Occipital lobe (tissue), 2 donors: ENCODE measurements around the gene SPACA6. TPM values are rescaled to one million over a fixed set of nuclear protein-coding genes. Genes with fewer than 3 reads are reported as not detected.
"Not testable (repeated sequence)": the region's sequence is repeated elsewhere in the genome, so short reads cannot be mapped to it uniquely, and the experiment has no call there.

Source experiments
- DNase-seq: peaks from one replicate; lab custom pipeline; 2025; lab: John Stamatoyannopoulos, UW
- total RNA-seq: library from RNA; depleted of rRNA; stranded (reverse); fragments of >200 nt; gene quantifications from one replicate; pipeline ENCODE4 v1.2.3, GENCODE V29; 2014

Gene SPACA6
- 3.9 TPM for total RNA-seq

DNA sequence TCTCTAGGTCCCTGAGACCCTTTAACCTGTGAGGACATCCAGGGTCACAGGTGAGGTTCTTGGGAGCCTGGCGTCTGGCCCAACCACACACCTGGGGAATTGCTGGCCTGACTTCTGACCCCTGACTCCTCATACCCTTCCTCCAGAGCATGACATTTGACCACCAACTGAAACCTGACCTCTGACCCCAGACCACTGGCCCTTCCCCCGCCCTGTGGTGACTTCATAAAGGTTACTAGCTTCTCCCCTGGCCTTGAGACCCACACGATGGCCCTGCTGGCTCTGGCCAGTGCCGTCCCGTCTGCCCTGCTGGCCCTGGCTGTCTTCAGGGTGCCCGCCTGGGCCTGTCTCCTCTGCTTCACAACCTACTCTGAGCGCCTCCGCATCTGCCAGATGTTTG lies at the start of gene SPACA6:
TSS of gene SPACA6 (plus strand) at position 71 of the 400 bp plus-strand sequence. CDS start at position 268, 197 bp downstream.
- DNase-seq = no peak

DNA sequence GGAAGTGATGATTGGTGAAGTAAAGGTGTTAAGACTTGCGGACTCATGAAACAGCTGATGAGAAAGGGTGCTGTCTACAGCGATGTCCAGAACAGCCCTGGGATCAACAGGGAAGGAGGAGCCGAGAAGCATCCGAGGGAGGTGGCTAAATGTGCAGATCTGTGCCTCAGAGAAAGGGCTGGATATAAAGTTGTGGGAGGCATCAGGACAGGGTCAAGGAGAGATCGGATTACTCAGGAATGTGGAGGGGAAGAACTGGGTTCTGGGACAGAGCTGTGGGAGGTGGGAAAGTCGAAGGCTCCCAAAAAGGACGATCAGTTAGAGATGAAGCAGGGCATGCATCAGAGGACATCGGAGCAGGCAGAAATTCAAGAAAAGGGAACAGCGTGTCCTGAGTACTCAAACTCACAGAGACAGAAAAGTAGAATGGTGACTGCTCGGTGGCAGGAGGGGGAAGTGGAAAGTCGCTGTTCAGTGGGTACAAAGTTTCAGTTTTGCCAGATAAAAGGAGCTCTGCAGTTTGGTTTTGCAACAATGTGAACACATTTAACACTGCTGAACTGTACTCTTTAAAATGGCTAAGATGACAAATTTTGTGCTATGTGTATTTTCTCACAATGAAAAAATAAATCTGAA lies 48.4 kb upstream of the SPACA6 start:
- no peak for DNase-seq

DNA sequence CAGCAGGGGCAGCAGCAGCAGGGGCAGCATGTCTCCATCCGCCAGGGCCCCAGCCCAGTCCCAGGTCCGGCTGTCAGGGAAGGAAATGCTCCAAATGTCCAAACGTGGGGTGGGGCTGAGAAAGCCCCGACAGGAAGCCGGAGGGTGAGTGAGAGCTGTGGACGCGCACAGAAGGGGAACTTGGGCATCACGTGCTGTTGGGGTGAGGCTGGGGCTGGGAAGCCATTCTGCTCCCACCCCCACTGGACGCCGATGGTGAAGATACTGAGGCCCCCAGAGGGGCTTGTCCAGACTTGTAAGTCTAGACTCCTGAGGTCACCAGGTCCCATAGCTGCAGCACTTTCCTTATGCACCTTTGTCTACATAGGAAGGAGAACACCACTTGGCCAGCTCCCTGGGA lies 46.4 kb upstream of the SPACA6 start, which contains the start of gene SIGLEC14:
TSS of gene SIGLEC14 (minus strand) at position 96 of the 400 bp plus-strand sequence. CDS start at position 30, 66 bp downstream.
- not testable (repeated sequence) for DNase-seq

DNA sequence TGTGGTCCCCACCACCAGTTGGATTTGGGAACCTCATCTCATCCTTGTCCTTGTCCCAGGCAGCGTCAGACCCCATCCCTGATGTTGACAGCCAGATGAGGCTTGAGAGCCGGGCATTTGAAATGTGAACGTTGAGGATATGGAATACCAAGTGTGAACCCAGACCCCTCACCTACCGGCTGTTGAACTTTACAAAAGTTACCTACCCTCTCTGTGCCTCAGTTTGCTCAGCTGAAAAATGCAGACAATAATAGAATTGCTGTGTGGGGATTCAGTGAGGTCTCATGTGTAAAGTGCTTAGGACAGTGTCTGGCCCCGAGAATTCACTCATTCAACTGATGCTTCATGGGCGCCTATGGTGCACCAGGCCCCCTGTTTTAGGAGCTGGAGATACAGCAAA lies 45.8 kb upstream of the SPACA6 start:
- no peak for DNase-seq

DNA sequence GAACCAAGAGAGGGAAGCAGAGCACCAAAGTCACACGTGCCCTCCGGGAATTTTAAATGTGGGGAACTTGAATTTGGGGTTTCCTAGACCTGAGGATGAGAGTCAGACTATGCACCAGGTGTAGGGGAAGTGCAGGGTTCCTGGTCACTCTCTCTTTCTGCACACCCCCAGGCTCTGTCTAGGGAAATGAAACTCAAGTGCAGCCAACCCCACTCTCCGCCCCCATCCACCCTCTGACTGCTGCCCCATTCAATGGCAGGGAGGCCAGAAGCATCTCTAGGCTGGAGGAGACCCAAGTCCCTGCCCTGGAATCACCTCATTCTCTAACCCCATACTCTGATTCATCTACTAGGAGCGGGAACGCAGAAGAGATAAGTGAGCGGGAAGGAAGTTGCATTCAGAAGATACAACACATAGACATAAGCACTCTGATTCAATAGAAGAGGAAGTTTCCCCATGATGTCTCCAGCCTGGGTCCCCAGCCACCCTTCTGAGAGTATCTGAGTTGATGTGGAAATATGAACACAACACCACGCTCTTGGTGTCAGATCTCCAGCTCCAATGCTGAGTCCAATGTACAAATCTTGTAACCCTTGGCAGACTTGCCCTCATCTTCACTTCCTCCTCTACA lies 41.8 kb upstream of the SPACA6 start:
- no peak for DNase-seq

DNA sequence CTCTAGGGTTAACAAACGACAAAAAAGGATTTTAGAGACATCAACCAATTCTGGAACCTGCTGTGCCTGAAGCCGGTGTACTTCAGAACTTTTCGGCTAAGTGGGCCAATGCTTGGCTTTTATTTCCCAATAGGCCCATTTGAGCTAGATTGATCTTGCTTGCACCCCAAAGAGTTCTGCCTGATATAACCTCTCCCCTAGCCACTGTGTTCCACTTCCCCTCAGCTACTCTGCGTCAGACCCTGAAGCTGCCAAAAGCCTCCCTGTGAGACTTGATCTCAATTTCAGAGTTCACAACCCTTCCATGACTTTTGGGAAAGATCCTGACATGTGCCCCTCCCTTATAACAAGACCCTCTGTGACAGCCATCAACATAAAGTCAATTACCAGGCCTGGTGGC lies 40.9 kb upstream of the SPACA6 start:
- no peak for DNase-seq

DNA sequence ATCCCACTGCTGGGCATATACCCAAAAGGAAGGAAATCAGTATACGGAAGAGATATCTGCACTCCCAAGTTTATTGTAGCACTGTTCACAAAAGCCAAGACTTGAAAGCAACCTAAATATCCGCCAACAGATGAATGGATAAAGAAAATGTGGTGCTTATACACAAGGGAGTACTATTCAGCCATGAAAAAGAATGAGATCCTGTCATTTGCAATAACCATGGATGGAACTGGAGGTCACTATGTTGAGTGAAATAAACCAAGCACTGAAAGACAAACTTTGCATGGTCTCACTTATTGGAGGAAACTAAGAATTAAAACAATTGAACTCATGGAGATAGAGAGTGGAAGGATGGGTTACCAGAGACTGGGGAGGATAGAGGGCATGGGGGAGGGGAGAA lies 40.0 kb upstream of the SPACA6 start:
- DNase-seq = no peak

DNA sequence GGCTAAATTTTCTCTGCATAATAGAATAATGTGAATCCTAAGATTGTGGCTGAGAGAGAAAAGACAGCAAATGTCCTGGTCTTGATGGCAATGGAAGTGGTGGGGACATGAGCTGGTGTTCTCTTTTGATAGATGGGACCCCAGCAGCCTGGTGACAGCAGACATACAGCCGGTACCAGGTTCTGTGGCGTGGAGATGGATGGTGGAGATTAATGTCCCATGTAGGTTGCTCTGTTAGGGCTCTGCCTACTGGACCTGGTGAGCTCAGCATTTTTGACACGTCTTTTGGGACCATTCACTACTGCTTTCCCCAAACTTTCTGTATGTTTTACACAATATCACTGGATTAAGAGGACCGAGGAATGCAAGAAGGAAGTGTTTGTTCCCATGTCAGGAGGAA lies 38.3 kb upstream of the SPACA6 start:
- DNase-seq = no peak

DNA sequence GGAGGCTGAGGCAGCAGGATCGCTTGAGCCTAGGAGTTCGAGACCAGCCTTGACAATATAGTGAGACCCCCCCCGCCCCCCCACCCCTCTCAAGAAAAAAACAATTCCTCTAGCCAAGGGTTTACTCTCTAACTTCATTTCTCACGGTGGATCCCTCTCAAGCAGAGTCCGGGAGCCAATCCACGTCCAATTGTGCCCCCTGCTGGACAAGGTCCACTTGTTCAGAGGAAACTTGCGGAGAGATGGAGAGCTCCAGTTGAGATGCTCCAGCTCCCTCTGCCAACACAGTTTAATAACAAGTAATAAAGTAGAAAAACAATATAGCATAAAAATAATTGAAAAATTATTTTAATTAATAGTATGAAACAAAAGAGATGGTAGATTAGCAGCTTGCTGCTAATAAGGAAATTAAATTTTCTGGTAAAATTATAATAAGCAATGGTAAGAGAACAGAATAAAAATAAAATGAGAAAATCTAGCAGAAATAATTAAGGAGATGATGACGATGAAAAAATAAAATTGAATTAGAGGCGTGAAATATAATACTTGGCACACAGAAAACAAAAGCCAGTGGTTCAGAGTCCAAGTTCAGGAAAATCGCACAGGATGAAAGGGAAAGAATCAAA lies 32.0 kb upstream of the SPACA6 start:
- peak; percentile 45 for DNase-seq

DNA sequence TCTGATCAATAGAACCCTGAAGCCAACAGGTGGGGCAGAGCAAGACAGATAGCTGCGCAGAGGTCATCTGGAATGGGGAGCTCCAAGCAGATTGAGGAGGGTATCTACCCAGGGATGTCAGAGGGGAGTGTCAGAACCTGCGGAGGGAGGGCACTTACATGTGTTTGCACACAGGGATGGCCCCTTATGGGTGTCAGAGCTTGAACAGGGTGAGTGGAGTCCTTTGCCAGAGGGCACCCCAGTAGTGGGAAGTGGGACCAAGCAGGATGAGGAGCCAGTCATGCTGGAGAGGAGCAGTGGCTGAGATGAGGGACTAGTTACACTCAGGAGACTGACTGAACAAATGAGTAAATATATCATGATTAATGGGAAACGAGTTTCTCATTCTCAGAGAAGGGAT lies 29.5 kb upstream of the SPACA6 start:
- no peak for DNase-seq

DNA sequence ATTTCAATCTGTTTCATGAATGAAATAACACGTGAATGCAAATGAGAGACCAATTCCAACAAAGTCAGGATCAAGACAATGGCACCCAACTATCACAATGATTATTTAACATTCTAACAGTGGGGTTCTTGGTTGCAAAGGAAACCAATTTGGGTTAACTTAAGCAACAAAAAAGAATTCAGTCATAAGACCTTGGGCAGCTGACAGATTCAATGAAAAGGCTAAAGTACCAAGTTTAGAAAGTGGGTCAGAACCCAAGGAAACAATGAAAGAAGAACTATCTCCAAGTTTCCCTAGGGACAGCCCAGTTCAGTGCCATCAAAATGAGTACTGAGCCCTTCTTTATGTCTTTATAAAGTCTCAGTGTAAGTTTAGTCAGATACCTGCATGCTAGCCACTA lies 29.0 kb upstream of the SPACA6 start:
- no peak for DNase-seq

- no peak for DNase-seq
Observed at GRCh38 chr19:51664997-51665396, 28.1 kb upstream of the SPACA6 start.

GRCh38 chr19:51668216-51668615 lies 24.9 kb upstream of the SPACA6 start:
- no peak for DNase-seq

DNA sequence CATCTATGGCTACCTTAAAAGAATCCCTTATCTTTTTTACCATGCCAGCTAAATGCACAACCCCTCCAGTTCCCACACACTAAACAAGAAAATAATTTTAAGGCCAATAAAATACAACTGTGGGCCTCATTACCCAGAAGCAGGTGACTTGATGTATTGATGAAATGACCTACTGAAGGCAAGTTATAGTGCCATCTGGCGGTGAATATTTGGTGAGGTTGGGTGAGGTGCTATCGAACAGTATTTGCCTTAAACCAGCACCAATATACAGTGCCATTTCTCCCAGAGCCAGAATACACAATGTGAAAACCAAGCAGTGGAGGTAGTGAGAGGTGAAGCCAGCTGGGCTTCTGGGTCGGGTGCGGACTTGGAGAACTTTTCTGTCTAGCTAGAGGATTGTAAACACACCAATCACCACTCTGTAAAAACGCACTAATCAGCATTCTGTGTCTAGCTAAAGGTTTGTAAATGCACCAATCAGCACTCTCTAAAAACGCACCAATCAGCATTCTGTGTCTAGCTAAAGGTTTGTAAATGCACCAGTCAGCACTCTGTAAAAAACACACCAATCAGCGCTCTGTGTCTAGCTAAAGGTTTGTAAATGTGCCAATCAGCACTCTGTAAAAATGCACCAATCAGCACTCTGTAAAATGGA lies 17.1 kb upstream of the SPACA6 start:
- DNase-seq = not testable (repeated sequence)

DNA sequence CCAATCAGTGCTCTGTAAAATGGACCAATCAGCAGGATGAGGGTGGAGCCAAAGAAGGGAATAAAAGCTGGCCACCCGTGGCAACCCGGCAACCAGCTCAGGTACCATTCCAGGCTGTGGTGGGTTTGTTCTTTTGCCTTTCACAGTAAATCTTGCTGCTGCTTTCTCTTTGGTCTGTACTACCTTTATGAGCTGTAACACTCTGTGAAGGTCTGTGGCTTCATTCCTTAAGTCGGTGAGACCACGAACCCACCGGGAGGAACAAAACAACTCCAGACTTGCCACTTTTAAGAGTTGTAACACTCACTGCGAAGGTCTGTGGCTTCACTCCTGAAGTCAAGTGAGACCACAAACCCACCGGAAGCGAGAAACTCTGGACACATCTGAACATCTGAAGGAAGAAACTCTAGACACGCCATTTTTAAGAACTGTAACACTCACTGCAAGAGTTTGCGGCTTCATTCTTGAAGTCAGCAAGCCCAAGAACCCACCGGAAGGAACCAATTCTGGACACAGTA lies 16.5 kb upstream of the SPACA6 start:
- no peak for DNase-seq

DNA sequence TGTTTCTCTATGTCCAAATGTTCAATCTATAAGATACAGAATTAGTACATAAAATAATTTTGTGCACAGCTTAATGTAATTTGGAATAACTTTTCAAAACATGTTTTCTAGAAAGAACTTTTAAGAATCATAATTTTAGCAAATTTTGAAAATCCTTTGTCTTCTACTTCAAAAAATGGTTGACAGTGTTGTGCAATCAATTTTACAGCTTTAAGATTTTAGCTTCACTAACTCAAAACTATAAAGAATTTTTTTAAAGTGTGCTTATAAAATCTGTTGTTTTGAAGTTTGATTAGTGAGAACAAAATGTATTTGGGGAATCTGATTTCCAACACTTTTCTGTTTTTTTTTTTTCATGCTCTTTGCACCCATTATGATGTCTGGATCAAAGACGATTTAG lies 12.7 kb upstream of the SPACA6 start:
- DNase-seq = no peak

DNA sequence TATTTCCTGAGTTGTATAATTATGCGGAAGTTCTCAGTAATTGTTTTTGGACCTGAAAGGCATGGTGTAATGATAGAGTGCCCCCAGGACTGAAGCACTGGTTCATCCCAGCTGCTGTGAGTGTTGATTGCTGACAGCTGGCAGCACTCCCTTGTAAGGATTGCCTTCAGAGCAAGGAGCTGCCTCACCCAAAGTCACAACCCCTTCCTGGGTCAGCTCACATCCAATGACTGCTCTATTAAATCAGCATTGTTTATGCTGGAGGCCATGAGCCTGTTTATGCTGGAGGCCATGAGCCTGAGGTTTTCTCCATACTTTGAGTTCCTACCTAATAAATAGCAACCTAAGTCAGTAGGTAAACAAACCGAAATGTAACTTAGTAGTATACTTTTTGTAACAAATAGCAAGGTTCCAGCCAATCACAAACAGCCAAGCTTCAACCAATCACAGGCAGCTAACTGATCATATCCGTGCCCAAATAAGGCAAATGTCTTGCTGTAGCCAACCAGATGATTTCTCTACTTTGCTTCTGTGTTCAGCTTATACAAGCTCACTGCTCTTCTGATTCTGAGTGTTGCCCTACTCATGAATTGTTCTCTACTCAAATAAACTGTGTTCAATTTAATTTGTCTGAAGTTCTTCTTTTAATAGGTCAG lies 11.7 kb upstream of the SPACA6 start:
- no peak for DNase-seq

DNA sequence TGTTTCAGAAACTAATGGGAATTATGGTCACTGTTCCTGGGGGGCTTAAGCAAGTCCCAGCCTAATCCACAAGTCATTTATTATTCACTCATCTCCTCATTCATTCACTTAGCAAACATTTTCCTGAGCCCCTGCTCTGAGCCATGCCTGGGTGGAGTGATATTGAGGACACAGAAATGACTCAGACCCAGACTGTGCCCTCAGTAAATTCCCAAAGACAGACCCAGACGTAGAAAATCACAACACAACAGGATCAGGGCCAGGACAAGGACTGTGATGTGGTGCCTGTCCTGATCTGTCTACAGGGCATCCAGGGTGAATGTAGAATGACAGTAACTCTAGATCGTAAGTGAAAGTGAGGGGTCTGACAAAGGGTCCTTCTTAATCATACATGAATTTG lies 7.0 kb upstream of the SPACA6 start:
- DNase-seq = no peak

DNA sequence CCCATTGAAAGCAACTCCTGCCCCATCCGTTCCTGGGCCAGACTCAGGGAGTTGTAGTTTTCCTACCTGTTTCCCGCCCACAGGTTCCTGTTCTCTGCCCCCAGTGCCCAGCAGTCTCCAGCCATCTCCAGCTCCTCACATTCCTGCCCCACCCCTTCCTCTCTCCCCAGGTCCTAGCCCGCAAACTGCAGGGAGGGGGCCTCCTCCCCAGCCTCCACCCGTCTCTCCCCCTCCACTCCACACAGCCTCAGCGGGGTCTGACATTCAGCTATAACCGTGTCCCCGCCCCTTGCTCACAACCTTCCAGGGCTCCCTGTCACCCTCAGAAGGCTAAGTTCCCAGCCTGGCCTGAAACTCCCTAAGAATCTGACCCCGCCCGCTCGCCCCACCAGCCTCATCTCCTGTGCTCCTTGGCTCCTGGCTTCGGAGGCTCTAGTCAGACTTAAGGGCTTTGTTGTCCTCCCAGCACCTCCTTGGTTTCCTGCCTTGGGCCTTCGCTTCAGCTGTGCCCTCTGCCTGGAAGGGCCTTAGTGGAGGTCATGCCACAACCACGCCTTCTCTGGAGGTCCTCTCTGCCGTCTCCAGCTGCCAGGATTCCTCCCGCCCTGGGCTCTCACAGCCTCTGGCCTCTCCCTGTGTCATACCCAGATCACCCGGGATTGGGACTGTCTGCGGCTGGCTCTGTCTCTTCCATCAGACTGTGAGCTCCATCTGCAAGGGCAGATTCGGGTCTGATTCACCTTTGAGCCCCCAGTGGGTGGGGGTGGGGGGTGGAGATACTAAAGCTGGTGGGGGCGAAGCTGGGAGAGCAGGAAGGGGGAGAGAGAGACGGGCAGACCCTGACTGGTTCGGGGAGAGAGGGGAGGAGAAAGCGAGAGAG lies 5.1 kb upstream of the SPACA6 start:
- peak; percentile 14 for DNase-seq
